Stimulated activated CD4-positive, alpha-beta T cell treated with anti-CD3 and anti-CD28 coated beads, TNF-alpha, amount 100 ng/mL, for 4 hours (primary cell): ENCODE measurements around the gene GRIK4.

Experiments
- DNase-seq, 3 experiments: peaks; one replicate each; pipeline ENCODE4 v3.0.0-alpha.2; 2020; ENCODE audit warnings: low read depth in 3 of 3

The GRIK4 gene

GRCh38 chr11:120837696-120838095, 326.1 kb downstream of the GRIK4 start:
- no peak for DNase-seq

- no peak for DNase-seq
Observed at GRCh38 chr11:120839201-120839600, 327.7 kb downstream of the GRIK4 start.

GRCh38 chr11:120839846-120840402, 328.4 kb downstream of the GRIK4 start:
- DNase-seq, result no peak

GRCh38 chr11:120840661-120841060, 329.1 kb downstream of the GRIK4 start:
- no peak for DNase-seq

GRCh38 chr11:120841074-120841473, 329.5 kb downstream of the GRIK4 start:
- DNase-seq, result no peak

GRCh38 chr11:120842195-120842594, 330.6 kb downstream of the GRIK4 start:
- no peak for DNase-seq

- no peak for DNase-seq
Observed at GRCh38 chr11:120853435-120853834, 341.9 kb downstream of the GRIK4 start.

GRCh38 chr11:120854988-120855387, 343.4 kb downstream of the GRIK4 start:
- no peak for DNase-seq

GRCh38 chr11:120857508-120857907, 346.0 kb downstream of the GRIK4 start:
- no peak for DNase-seq

GRCh38 chr11:120858740-120859139, 347.2 kb downstream of the GRIK4 start:
- DNase-seq, result no peak

- DNase-seq, result no peak
Observed at GRCh38 chr11:120859552-120860295, 348.2 kb downstream of the GRIK4 start.

GRCh38 chr11:120863359-120863758, 351.8 kb downstream of the GRIK4 start:
- DNase-seq, result no peak

- no peak for DNase-seq
Observed at GRCh38 chr11:120867024-120867423, 355.5 kb downstream of the GRIK4 start.

- DNase-seq, result no peak
Observed at GRCh38 chr11:120867531-120867930, 356.0 kb downstream of the GRIK4 start.

GRCh38 chr11:120867988-120868387, 356.4 kb downstream of the GRIK4 start:
- no peak for DNase-seq

GRCh38 chr11:120869097-120869496, 357.5 kb downstream of the GRIK4 start:
- no peak for DNase-seq

GRCh38 chr11:120869516-120870011, 358.0 kb downstream of the GRIK4 start:
- DNase-seq, result no peak

- no peak for DNase-seq
Observed at GRCh38 chr11:120871194-120871593, 359.6 kb downstream of the GRIK4 start.

GRCh38 chr11:120871924-120872323, 360.4 kb downstream of the GRIK4 start:
- no peak for DNase-seq

GRCh38 chr11:120873966-120874735, 362.6 kb downstream of the GRIK4 start:
- DNase-seq, result no peak

GRCh38 chr11:120875986-120876385, 364.4 kb downstream of the GRIK4 start:
- DNase-seq, result no peak

- DNase-seq, result no peak
Observed at GRCh38 chr11:120877746-120878365, 366.3 kb downstream of the GRIK4 start.
